ENCODE results near the gene JPH2.

The JPH2 gene

GRCh38 chr20:44231713-44232468, 44.9 kb upstream of the JPH2 start:
- H3K4me1 ChIP-seq = no peaks in the 10 kb centered on the region
- no peaks in the 10 kb centered on the region for H3K36me3 ChIP-seq
- intact Hi-C loops (cut with DNase I; ENCODE audit: low total_unique reads) = no loop called here
- H3K9me3 ChIP-seq = no peaks in the 10 kb centered on the region
- no peaks in the 10 kb centered on the region for H3K27me3 ChIP-seq
- no peak overlapping the region for H3K4me3 ChIP-seq
- TF ChIP-seq CTCF (IDR thresholded peaks at IDR 0.05) = no peak
- no peak overlapping the region for H3K27ac ChIP-seq
- no peak for DNase-seq

- no peak for TF ChIP-seq CTCF (IDR thresholded peaks at IDR 0.05)
- no peaks in the 10 kb centered on the region for H3K27me3 ChIP-seq
- H3K4me3 ChIP-seq = no peak overlapping the region
- H3K4me1 ChIP-seq = no peaks in the 10 kb centered on the region
- intact Hi-C loops (cut with DNase I; ENCODE audit: low total_unique reads) = no loop called here
- DNase-seq = no peak
- H3K27ac ChIP-seq = no peak overlapping the region
- H3K36me3 ChIP-seq = no peaks in the 10 kb centered on the region
- no peaks in the 10 kb centered on the region for H3K9me3 ChIP-seq
Measured at GRCh38 chr20:44231193-44231592, 44.2 kb upstream of the JPH2 start.

GRCh38 chr20:44228465-44229258, 41.7 kb upstream of the JPH2 start:
- intact Hi-C loops (cut with DNase I; ENCODE audit: low total_unique reads) = no loop called here
- Histone ChIP-seq H3K27ac (no peak overlapping the region), H3K27me3 (no peaks in the 10 kb centered on the region), H3K4me1 (no peaks in the 10 kb centered on the region), H3K4me3 (no peak overlapping the region), H3K9me3 (no peaks in the 10 kb centered on the region), H3K36me3 (peaks cover 0 to 4% (median 0%) of the 10 kb centered on the region in 3 donors)
- DNase-seq = no peak
- TF ChIP-seq CTCF (IDR thresholded peaks at IDR 0.05) = no peak

- Histone ChIP-seq H3K9me3 (no peaks in the 10 kb centered on the region), H3K4me1 (no peaks in the 10 kb centered on the region), H3K36me3 (peaks cover 0 to 13% (median 0%) of the 10 kb centered on the region in 3 donors), H3K4me3 (no peak overlapping the region), H3K27me3 (no peaks in the 10 kb centered on the region), H3K27ac (no peak overlapping the region)
- no peak for TF ChIP-seq CTCF (IDR thresholded peaks at IDR 0.05)
- no peak for DNase-seq
- intact Hi-C loops (cut with DNase I; ENCODE audit: low total_unique reads) = loop anchor here (5.0 kb wide), 1 partner anchor 78 kb away; no protein-coding TSS in a partner anchor
Measured at GRCh38 chr20:44224637-44225036, 37.6 kb upstream of the JPH2 start.

GRCh38 chr20:44223721-44224120, 36.7 kb upstream of the JPH2 start:
- Histone ChIP-seq H3K27ac (no peak overlapping the region), H3K27me3 (no peaks in the 10 kb centered on the region), H3K4me3 (no peak overlapping the region), H3K4me1 (no peaks in the 10 kb centered on the region), H3K9me3 (no peaks in the 10 kb centered on the region), H3K36me3 (peaks cover 0 to 13% (median 0%) of the 10 kb centered on the region in 3 donors)
- DNase-seq = no peak
- intact Hi-C loops (cut with DNase I; ENCODE audit: low total_unique reads) = loop anchor here (5.0 kb wide), 1 partner anchor 79 kb away; no protein-coding TSS in a partner anchor
- TF ChIP-seq CTCF (IDR thresholded peaks at IDR 0.05) = no peak

All from tibial artery (tissue), 4 donors.